ENCODE data around the gene DPF3. TPM values are rescaled to one million over a fixed set of nuclear protein-coding genes. Genes with fewer than 3 reads are reported as not detected.

The DPF3 gene
- total and polyA plus RNA-seq, 4 donors, result 0.17 to 3.9 (median 0.52) TPM

GRCh38 chr14:72758420-72758819 lies 135.5 kb downstream of the DPF3 start:
- DNase-seq (no peak), ATAC-seq (ENCODE audit: insufficient read depth, low FRiP score) (no peak)
- no peak overlapping the region for H3K4me3 ChIP-seq
- no peaks in the 10 kb centered on the region for H3K27me3 ChIP-seq (ENCODE audit: control insufficient read depth in 3 of 3, insufficient read depth in 3 of 3, low read length in 2 of 3)
- no peak overlapping the region for H3K9ac ChIP-seq (ENCODE audit: insufficient read depth in 1 of 2, low read length in 2 of 2)
- peaks cover 2 to 22% (median 4%) of the 10 kb centered on the region in 4 donors for H3K9me3 ChIP-seq (ENCODE audit: control insufficient read depth in 4 of 4, insufficient read depth in 3 of 4, low read length in 3 of 4)
- H3K4me1 ChIP-seq (ENCODE audit: control insufficient read depth in 5 of 5, insufficient read depth in 5 of 5, low read length in 5 of 5), result no peaks in the 10 kb centered on the region
- no peak overlapping the region for H3K27ac ChIP-seq (ENCODE audit: low read depth in 1 of 2, low read length in 1 of 2)
- TF ChIP-seq CTCF (IDR thresholded peaks at IDR 0.05; ENCODE audit: control extremely low read depth, extremely low read depth), result no peak
- whole genome bisulfite sequencing, 2 donors, result 82 to 91% methylated on average over 5 of the region's 5 CpGs
- H3K36me3 ChIP-seq (ENCODE audit: control insufficient read depth in 4 of 4, insufficient read depth in 4 of 4, low read length in 4 of 4), result no peaks in the 10 kb centered on the region

- Histone ChIP-seq H3K27me3 (ENCODE audit: control insufficient read depth in 3 of 3, insufficient read depth in 3 of 3, low read length in 2 of 3) (no peaks in the 10 kb centered on the region), H3K4me3 (no peak overlapping the region), H3K9ac (ENCODE audit: insufficient read depth in 1 of 2, low read length in 2 of 2) (no peak overlapping the region), H3K27ac (ENCODE audit: low read depth in 1 of 2, low read length in 1 of 2) (no peak overlapping the region), H3K36me3 (ENCODE audit: control insufficient read depth in 4 of 4, insufficient read depth in 4 of 4, low read length in 4 of 4) (no peaks in the 10 kb centered on the region), H3K4me1 (ENCODE audit: control insufficient read depth in 5 of 5, insufficient read depth in 5 of 5, low read length in 5 of 5) (no peaks in the 10 kb centered on the region), H3K9me3 (ENCODE audit: control insufficient read depth in 4 of 4, insufficient read depth in 3 of 4, low read length in 3 of 4) (peaks cover 2 to 22% (median 5%) of the 10 kb centered on the region in 4 donors)
- ATAC-seq (ENCODE audit: insufficient read depth, low FRiP score) (no peak), DNase-seq (no peak)
- WGBS, 2 donors, result 71 to 86% methylated on average over 1 of the region's 1 CpG
- TF ChIP-seq CTCF (IDR thresholded peaks at IDR 0.05; ENCODE audit: control extremely low read depth, extremely low read depth), result no peak
Measured at GRCh38 chr14:72756967-72757366, 136.9 kb downstream of the DPF3 start.

- TF ChIP-seq CTCF (IDR thresholded peaks at IDR 0.05; ENCODE audit: control extremely low read depth, extremely low read depth), result no peak
- H3K36me3 ChIP-seq (ENCODE audit: control insufficient read depth in 4 of 4, insufficient read depth in 4 of 4, low read length in 4 of 4), result no peaks in the 10 kb centered on the region
- no peaks in the 10 kb centered on the region for H3K4me1 ChIP-seq (ENCODE audit: control insufficient read depth in 5 of 5, insufficient read depth in 5 of 5, low read length in 5 of 5)
- peaks cover 2 to 21% (median 5%) of the 10 kb centered on the region in 4 donors for H3K9me3 ChIP-seq (ENCODE audit: control insufficient read depth in 4 of 4, insufficient read depth in 3 of 4, low read length in 3 of 4)
- 69 to 75% methylated on average over 3 of the region's 3 CpGs for WGBS, 2 donors
- no peak overlapping the region for H3K4me3 ChIP-seq
- H3K9ac ChIP-seq (ENCODE audit: insufficient read depth in 1 of 2, low read length in 2 of 2), result no peak overlapping the region
- no peak for DNase-seq
- ATAC-seq (ENCODE audit: insufficient read depth, low FRiP score), result no peak
- no peaks in the 10 kb centered on the region for H3K27me3 ChIP-seq (ENCODE audit: control insufficient read depth in 3 of 3, insufficient read depth in 3 of 3, low read length in 2 of 3)
- no peak overlapping the region for H3K27ac ChIP-seq (ENCODE audit: low read depth in 1 of 2, low read length in 1 of 2)
Measured at GRCh38 chr14:72755766-72756165, 138.1 kb downstream of the DPF3 start.

GRCh38 chr14:72754949-72755348 lies 139.0 kb downstream of the DPF3 start:
- H3K36me3 ChIP-seq (ENCODE audit: control insufficient read depth in 4 of 4, insufficient read depth in 4 of 4, low read length in 4 of 4), result no peaks in the 10 kb centered on the region
- DNase-seq (no peak), ATAC-seq (ENCODE audit: insufficient read depth, low FRiP score) (no peak)
- no peaks in the 10 kb centered on the region for H3K4me1 ChIP-seq (ENCODE audit: control insufficient read depth in 5 of 5, insufficient read depth in 5 of 5, low read length in 5 of 5)
- H3K27ac ChIP-seq (ENCODE audit: low read depth in 1 of 2, low read length in 1 of 2), result no peak overlapping the region
- no peak overlapping the region for H3K4me3 ChIP-seq
- peaks cover 0 to 16% (median 4%) of the 10 kb centered on the region in 4 donors for H3K9me3 ChIP-seq (ENCODE audit: control insufficient read depth in 4 of 4, insufficient read depth in 3 of 4, low read length in 3 of 4)
- TF ChIP-seq CTCF (IDR thresholded peaks at IDR 0.05; ENCODE audit: control extremely low read depth, extremely low read depth), result no peak
- H3K9ac ChIP-seq (ENCODE audit: insufficient read depth in 1 of 2, low read length in 2 of 2), result no peak overlapping the region
- WGBS, 2 donors, result 91 to 93% methylated on average over 4 of the region's 4 CpGs
- no peaks in the 10 kb centered on the region for H3K27me3 ChIP-seq (ENCODE audit: control insufficient read depth in 3 of 3, insufficient read depth in 3 of 3, low read length in 2 of 3)

Measured in lung (tissue), 12 donors.